C1 segment of cervical spinal cord (tissue), 14 donors: ENCODE results near the gene KLHL30.
"Not testable (repeated sequence)": the region's sequence is repeated elsewhere in the genome, so short reads cannot be mapped to it uniquely, and the experiment has no call there.

Experiments used
- DNase-seq, 14 donors: peaks; one replicate each; lab custom pipeline; 2025; lab: John Stamatoyannopoulos, UW

The KLHL30 gene

DNA sequence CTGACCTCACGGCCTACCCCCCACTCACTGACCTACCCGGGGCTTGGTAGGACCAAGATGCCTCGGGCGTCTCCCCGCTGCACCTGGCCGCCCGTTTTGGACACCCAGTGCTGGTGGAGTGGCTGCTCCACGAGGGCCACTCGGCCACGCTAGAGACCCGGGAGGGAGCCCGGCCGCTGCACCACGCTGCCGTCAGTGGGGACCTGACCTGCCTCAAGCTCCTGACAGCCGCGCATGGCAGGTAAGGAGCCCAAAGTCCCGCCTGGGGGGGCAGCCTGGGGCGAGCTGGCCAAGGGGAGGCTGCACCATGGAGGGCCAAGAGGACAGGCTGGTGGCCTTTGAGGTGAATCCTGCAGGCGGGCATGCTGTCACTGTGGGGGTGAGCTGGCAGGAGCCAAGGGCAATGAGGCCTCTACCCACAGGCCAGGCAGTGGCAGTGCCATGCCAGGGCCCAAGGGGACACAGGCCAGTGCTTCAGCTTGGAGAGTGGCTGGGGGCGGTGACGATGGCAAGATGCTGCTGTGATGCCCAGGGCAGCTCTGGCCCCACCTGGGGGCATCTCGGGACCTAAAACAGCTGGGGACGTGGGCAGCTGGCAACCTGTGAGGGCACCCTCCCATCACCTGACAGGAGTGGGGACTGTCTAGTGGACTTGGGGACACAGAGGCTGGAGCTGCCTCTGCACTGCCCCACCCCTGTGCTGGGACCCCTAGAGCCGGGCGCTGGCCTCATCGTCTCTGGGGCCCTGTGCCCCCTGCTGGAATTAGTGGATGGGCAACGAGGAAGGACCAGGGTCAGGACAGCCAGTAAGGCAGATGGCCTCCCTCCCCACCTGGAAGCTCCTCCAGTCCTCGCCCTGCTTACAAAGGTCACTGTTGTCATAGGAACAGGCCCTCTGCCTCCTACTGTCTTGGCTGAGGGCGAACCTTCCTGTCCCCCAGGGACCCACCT, 36.3 kb upstream of the KLHL30 start:
- peak in 1 of 14 donors; percentile 53 for DNase-seq

DNA sequence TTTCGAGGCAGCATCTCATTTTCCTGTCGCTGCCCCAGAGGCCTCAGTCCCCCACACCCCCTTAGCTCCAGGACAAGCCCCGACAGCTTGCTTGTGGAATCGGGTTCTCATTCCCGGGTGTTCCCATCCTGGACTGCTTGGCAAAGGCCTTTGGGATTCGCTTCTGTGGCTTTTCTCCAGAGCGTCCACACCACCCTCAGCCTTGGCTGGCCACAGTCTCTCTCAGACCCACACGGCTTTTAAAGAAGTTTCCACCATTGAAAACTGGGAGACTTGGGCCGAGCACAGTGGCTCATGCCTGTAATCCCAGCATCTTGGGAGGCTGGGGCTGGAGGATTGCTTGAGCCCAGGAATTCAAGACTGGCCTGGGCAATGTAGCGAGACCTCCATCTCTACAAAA, 35.6 kb upstream of the KLHL30 start:
- DNase-seq, result no peak

GRCh38 chr2:238103465-238104225, 34.8 kb upstream of the KLHL30 start:
- no peak for DNase-seq

DNA sequence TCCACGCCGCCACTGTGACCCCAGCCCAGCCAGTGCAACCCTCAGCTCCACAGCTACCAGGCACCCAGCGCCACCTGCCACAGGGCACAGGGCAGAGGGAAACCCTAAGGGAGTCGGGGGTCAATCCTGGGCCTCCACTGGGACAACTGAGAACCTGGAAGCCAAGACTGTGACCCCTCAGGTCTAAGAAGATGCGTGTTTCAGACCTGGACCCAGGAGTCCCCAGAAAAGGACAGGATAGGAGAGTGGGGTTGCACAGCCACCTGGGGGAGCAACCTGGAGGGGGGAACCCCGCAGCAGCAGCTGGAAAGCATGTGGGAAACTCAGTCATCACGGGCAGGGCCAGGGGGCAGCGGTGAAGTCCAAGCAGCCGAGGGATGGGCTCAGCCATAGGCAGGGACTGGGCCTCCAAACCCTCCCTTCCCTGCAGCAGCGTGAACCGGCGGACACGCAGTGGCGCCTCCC, 34.2 kb upstream of the KLHL30 start:
- no peak for DNase-seq

DNA sequence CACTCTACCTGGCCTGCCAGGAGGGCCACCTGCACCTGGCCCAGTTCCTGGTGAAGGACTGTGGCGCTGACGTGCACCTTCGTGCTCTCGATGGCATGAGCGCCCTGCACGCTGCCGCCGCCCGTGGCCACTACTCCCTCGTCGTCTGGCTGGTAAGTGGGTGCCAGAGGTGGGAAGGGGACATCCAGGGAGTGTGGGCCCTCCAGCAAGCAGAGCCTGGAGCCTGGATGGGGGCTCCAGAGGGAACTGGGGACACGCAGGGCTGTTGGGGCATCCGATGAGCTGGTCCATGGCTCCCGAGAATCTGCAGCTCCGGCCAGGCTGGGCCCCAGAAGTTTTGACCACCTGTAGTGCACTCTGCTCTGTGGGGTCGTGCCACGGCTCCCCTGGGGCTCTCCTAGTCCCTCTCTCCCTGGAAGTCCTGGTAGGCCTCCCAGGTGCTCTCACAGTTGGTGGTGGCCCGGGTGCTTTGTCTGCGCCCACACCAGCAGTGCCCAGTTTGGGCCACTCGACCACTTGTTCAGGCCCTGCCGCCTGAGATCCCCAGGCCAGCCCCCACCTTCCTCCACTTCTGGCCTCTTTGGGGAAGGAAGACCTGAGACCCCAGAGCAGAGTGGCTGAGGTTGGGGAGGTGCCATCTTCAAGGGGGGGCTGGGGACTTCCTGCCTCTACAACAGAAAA, 33.6 kb upstream of the KLHL30 start:
- DNase-seq, result no peak

DNA sequence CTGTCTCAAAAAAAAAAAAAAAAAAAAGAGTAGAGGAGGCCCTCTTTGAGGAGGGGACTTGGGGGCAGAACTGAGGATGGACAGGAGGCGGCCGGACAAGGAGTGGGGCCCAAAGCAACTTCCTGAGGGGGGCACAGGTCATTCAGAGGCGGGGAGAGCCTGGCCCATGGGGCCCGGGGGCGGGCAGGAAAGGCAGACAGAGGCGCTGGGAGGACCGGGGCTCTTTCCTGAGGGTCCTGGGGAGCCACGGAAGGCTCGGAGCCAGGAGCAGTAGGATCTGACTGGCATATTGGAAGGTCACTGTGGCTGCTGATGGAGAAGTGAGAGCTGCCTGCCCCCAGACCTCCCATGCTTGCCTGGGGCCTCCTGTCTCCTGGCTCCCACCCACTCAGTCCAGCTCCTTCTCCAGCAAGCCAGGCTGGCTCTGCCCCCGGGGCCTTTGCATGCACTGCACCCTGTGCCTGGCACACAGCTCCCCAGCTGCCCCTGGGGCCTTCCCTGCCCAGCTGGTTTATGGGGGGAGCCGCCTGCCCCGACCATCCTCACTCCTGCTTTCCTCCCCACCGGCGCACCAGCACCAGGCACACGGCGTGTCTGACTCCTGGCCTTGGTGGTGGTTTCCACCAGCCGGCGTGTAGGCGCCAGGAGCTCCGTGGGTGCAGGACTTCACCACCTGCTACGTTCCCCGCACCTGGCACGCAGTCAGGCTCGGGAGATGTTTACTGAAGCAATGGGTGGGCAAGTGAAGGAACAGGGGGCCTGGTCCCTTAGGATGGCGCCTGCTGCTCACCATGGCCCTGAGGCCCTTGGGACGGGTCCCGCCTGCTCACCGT, 32.7 kb upstream of the KLHL30 start:
- DNase-seq, result no peak

- no peak for DNase-seq
These were observed 32.1 kb upstream of the KLHL30 start for GRCh38 chr2:238106339-238106697.

- no peak for DNase-seq
These were observed 31.6 kb upstream of the KLHL30 start for GRCh38 chr2:238106698-238107524.

- no peak for DNase-seq
These were observed 30.7 kb upstream of the KLHL30 start for GRCh38 chr2:238107525-238108422.

- DNase-seq, result peak in 1 of 14 donors; percentile 31
These were observed 29.9 kb upstream of the KLHL30 start for GRCh38 chr2:238108423-238109183.

DNA sequence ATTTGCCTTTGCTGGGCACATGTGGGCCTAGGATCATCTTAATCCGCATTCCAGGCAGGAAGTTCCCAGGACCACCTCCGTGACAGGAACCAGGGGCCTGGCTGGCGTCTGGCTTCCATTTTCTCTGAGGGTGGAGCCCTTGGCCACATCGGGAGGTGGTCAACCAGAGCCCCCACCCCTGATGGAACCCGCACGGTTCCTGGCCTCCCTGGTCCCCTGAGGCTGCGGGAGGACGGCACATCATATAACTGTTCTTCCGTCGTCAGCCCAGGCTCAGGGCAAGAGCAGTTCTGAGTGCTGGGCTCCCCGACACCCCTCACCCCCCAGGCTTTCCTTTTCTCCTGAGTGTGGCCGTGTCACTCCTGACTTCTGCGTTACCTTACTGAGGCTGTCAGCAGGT, 24.9 kb upstream of the KLHL30 start:
- DNase-seq, result no peak

- no peak for DNase-seq
These were observed 24.1 kb upstream of the KLHL30 start for GRCh38 chr2:238114331-238114841.

GRCh38 chr2:238114851-238115660, 23.4 kb upstream of the KLHL30 start:
- DNase-seq, result no peak

- not testable (repeated sequence) for DNase-seq
These were observed 22.8 kb upstream of the KLHL30 start for GRCh38 chr2:238115709-238116108.

GRCh38 chr2:238116298-238117198, 21.9 kb upstream of the KLHL30 start:
- no peak for DNase-seq
